BJ (cell line): Measurements from ENCODE around the gene SYNE1. TPM values are rescaled to one million over a fixed set of nuclear protein-coding genes. Genes with fewer than 3 reads are reported as not detected.

Source experiments
- CTCF ChIA-PET: fragments of 350-600 bp; formaldehyde crosslinking; extraction: SDS; loops from one replicate; lab custom pipeline; 2021; ENCODE audit warnings: antibody characterized with exemption, inconsistent platforms; lab: Yijun Ruan, JAX
- POLR2A ChIA-PET: fragments of 300-600 bp; sonication (Branson Sonifier 250); formaldehyde crosslinking; extraction: SDS; loops from one replicate; lab custom pipeline; 2021; ENCODE audit warnings: antibody characterized with exemption; lab: Charles Lee
- DNase-seq: peaks from one replicate; pipeline ENCODE4 v3.0.0-alpha.2; 2011; ENCODE audit warnings: low read depth
- H3K27me3 ChIP-seq: 2 replicates; pipeline ENCODE4 v1.6.0; 2011; ENCODE audit warnings: low read length; ENCODE audit not compliant: control insufficient read depth, insufficient read depth
- H3K36me3 ChIP-seq: 2 replicates; pipeline ENCODE4 v1.5.1; 2011; ENCODE audit warnings: low read length; ENCODE audit not compliant: control insufficient read depth, insufficient read depth
- H3K4me3 ChIP-seq: 2 replicates; pipeline ENCODE4 v1.5.1; 2011; ENCODE audit warnings: low read depth, mild to moderate bottlenecking, control low read depth, low read length
- CTCF ChIP-seq: IDR thresholded peaks from 2 replicates; pipeline ENCODE4 v1.5.1; 2011; ENCODE audit warnings: low read depth, mild to moderate bottlenecking, control low read depth, inconsistent platforms, low read length, moderate library complexity; ENCODE audit not compliant: insufficient read depth
- polyA plus RNA-seq: library from polyadenylated mRNA; depleted of rRNA; stranded (reverse); fragments of >200 nt; gene quantifications from 2 replicates; pipeline ENCODE4 v1.2.3, GENCODE V29; 2011

Gene SYNE1
- polyA plus RNA-seq, 1 experiment = 44.2 TPM

- ChIA-PET CTCF (interaction anchor here (2.9 kb wide), 1 partner anchor 11 kb away, joined by 12 read pairs; no protein-coding TSS in a partner anchor), POLR2A (no interaction called here)
- no peak for TF ChIP-seq CTCF
- H3K4me3 ChIP-seq = no peak overlapping the region
- H3K27me3 ChIP-seq = no peaks in the 10 kb centered on the region
- no peak for DNase-seq
- H3K36me3 ChIP-seq = peaks cover 13% of the 10 kb centered on the region
Observed at GRCh38 chr6:152135755-152136448, 501.3 kb downstream of the SYNE1 start.

- peaks cover 6% of the 10 kb centered on the region for H3K36me3 ChIP-seq
- no peak for TF ChIP-seq CTCF
- H3K4me3 ChIP-seq = no peak overlapping the region
- ChIA-PET CTCF (no interaction called here), POLR2A (no interaction called here)
- no peaks in the 10 kb centered on the region for H3K27me3 ChIP-seq
- DNase-seq = no peak
Observed at GRCh38 chr6:152130441-152130840, 506.7 kb downstream of the SYNE1 start.

GRCh38 chr6:152129691-152130151 lies 507.4 kb downstream of the SYNE1 start:
- DNase-seq = peak; percentile 34
- no peaks in the 10 kb centered on the region for H3K27me3 ChIP-seq
- H3K36me3 ChIP-seq = peaks cover 6% of the 10 kb centered on the region
- POLR2A ChIA-PET = no interaction called here
- no peak for TF ChIP-seq CTCF
- CTCF ChIA-PET = interaction anchor here (1.0 kb wide), 1 partner anchor 364 kb away, joined by 5 read pairs; no protein-coding TSS in a partner anchor
- H3K4me3 ChIP-seq = no peak overlapping the region; the same call in 1 of the 2 replicates

- ChIA-PET CTCF (interaction anchor here (2.3 kb wide), 1 partner anchor 362 kb away, joined by 7 read pairs; no protein-coding TSS in a partner anchor), POLR2A (no interaction called here)
- Histone ChIP-seq H3K4me3 (no peak overlapping the region), H3K36me3 (peaks cover 3% of the 10 kb centered on the region), H3K27me3 (no peaks in the 10 kb centered on the region)
- no peak for DNase-seq
- TF ChIP-seq CTCF = no peak
Observed at GRCh38 chr6:152127432-152128165, 509.6 kb downstream of the SYNE1 start.
